Erythroblast (primary cell): Measurements from ENCODE around the gene SLC44A3.

Source experiments
- GATA1 ChIP-seq: IDR thresholded peaks from 2 replicates; pipeline ENCODE4 v1.6.1; 2011; ENCODE audit warnings: low read depth, mild to moderate bottlenecking, control low read depth, low read length, moderate library complexity
- POLR2A ChIP-seq: IDR thresholded peaks from 2 replicates; pipeline ENCODE4 v1.6.1; 2011; ENCODE audit warnings: mild to moderate bottlenecking, low read length

DNA sequence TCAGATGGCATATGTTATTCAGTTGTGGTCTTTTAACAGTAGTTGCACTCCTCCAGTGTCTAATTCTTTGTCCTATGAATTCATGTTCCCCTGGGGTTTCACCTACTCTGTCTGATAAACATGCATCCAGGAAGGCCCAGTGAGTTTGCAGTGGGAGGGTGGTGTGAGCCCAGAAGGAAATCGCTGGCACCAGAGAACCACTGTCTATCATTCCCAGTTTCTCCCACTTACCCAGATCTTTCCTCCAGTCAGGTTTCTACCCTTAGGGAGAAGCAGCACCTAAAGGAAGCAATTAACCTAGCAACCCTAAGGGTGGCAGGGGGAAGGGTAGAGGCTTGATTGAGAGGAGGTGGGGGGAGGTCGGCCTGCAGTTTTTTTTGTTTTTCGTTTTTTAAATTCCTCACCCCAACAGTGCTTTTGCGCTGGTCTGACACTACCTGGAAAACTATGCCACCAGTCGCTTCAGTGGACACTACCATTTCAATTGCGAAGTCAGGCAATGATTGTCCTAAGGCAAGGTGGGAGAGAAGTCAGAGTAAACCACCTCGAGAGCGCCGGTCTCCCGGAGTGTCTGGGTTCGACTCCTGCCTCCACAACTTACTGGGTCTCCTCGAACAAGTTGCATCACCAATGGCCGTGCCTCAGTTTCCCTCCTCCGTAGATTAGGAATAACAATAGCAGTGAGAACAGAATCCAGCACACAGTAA lies 766 bp upstream of the SLC44A3 start:
- no peak for TF ChIP-seq POLR2A
- TF ChIP-seq GATA1, result no peak
